CD4-positive, alpha-beta T cell (primary cell): Measurements from ENCODE around the gene SPDYE1. TPM values are rescaled to one million over a fixed set of nuclear protein-coding genes. Genes with fewer than 3 reads are reported as not detected.
"Not testable (repeated sequence)": the region's sequence is repeated elsewhere in the genome, so short reads cannot be mapped to it uniquely, and the experiment has no call there.

Experiments used
- ATAC-seq: fragments of 200-7000 bp; cut with Tn5 transposase; one replicate; pipeline ENCODE4 v1.10.0; 2022; ENCODE audit warnings: mild to moderate bottlenecking; ENCODE audit not compliant: poor library complexity
- CTCF ChIA-PET: fragments of 350-600 bp; sonication (Branson Sonifier 250); formaldehyde crosslinking; loops from one replicate; lab custom pipeline; 2021; ENCODE audit warnings: antibody characterized with exemption, inconsistent platforms; lab: Charles Lee
- POLR2A ChIA-PET: fragments of 350-600 bp; sonication (Branson Sonifier 250); formaldehyde crosslinking; loops from one replicate; lab custom pipeline; 2021; ENCODE audit warnings: antibody characterized with exemption, inconsistent platforms; lab: Charles Lee
- DNase-seq, 14 experiments: peaks; one replicate each; pipeline ENCODE4 v3.0.0-alpha.2; 2013 to 2020; ENCODE audit warnings: mixed read lengths in 2 of 14
- H3K27ac ChIP-seq, 2 donors: one replicate each; pipeline versions ENCODE4 v1.5.1 to v1.7.0; 2013; ENCODE audit warnings: low read length in 2 of 2, low read depth in 1 of 2, mild to moderate bottlenecking in 1 of 2
- H3K27me3 ChIP-seq, 2 experiments: 1 replicate in 1 of 2; 2 replicates in 1 of 2; pipeline versions ENCODE4 v1.6.1 to v1.7.0; 2013; ENCODE audit warnings: low read length in 2 of 2, control low read depth in 1 of 2, mild to moderate bottlenecking in 1 of 2, moderate library complexity in 1 of 2; ENCODE audit not compliant: insufficient read depth in 2 of 2, control insufficient read depth in 1 of 2
- H3K36me3 ChIP-seq: one replicate; pipeline ENCODE4 v1.6.1; 2013; ENCODE audit warnings: low read length, control low read depth; ENCODE audit not compliant: insufficient read depth
- H3K4me1 ChIP-seq: one replicate; pipeline ENCODE4 v1.6.1; 2013; ENCODE audit warnings: low read length, control low read depth; ENCODE audit not compliant: insufficient read depth
- H3K4me3 ChIP-seq: one replicate; pipeline ENCODE4 v1.5.1; 2013; ENCODE audit warnings: mild to moderate bottlenecking, low read length, moderate library complexity
- H3K9me3 ChIP-seq, 2 experiments: 1 replicate in 1 of 2; 2 replicates in 1 of 2; pipeline versions ENCODE4 v1.6.1 to v1.7.0; 2013; ENCODE audit warnings: low read length in 2 of 2, mild to moderate bottlenecking in 2 of 2, control low read depth in 1 of 2, moderate library complexity in 1 of 2; ENCODE audit not compliant: control insufficient read depth in 1 of 2, insufficient read depth in 1 of 2
- H3K27ac Mint-ChIP-seq: one replicate; pipeline ENCODE4 v1.8.0; 2020; ENCODE audit warnings: mixed read lengths
- H3K27me3 Mint-ChIP-seq: one replicate; pipeline ENCODE4 v1.8.0; 2021; ENCODE audit warnings: mixed read lengths
- H3K36me3 Mint-ChIP-seq: one replicate; pipeline ENCODE4 v1.8.0; 2021; ENCODE audit warnings: low read depth, mixed read lengths
- H3K4me1 Mint-ChIP-seq: one replicate; pipeline ENCODE4 v1.8.0; 2021; ENCODE audit warnings: low read depth, mixed read lengths
- H3K4me3 Mint-ChIP-seq: one replicate; pipeline ENCODE4 v1.8.0; 2020; ENCODE audit warnings: mild to moderate bottlenecking, mixed read lengths
- H3K9me3 Mint-ChIP-seq: one replicate; pipeline ENCODE4 v1.8.0; 2020; ENCODE audit warnings: mixed read lengths
- intact Hi-C, 2 experiments: fragments of 100-400 bp; cut with DNase I in 1 of 2; cut with micrococcal nuclease in 1 of 2; formaldehyde crosslinking; loops; one replicate each; pipeline versions ENCODE4 v1.15.1 to v1.9.0; 2023 to 2025; cut with DNase I, micrococcal nuclease
- total RNA-seq, 174 experiments: library from RNA in 2 of 174; stranded (reverse) in 2 of 174; gene quantifications; one replicate each; pipeline ENCODE4 v1.2.3 and lab custom pipeline; 2021 to 2026

Gene SPDYE1
- total RNA-seq, 2 experiments from 2014 or later: not detected

DNA sequence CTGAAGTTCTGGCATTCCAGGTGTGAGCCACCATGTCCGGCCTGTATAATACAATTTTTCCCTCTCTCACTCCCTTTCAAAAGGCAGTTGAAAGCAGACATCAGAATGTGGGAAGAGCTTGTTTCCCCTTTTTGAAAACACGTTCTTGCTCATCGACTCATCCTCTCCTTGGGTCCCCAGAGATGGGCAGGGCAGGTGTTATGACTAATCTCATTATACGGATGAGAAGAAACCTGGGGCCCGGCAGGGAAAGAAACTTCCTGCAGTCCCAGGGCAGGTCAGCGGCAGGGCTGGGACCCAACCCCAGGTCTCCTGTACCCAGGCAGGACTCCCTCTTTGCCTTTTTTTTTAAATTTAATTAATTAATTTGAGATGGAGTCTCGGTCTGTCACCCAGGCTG lies 4.8 kb upstream of the SPDYE1 start:
- H3K27ac Mint-ChIP-seq, DNase-seq, H3K27ac ChIP-seq, CTCF ChIA-PET, ATAC-seq, intact Hi-C loops, H3K4me3 Mint-ChIP-seq, H3K4me3 ChIP-seq, H3K4me1 Mint-ChIP-seq, H3K36me3 ChIP-seq, H3K36me3 Mint-ChIP-seq, H3K4me1 ChIP-seq, H3K27me3 ChIP-seq, POLR2A ChIA-PET, H3K9me3 Mint-ChIP-seq, H3K27me3 Mint-ChIP-seq, H3K9me3 ChIP-seq: not testable (repeated sequence)

DNA sequence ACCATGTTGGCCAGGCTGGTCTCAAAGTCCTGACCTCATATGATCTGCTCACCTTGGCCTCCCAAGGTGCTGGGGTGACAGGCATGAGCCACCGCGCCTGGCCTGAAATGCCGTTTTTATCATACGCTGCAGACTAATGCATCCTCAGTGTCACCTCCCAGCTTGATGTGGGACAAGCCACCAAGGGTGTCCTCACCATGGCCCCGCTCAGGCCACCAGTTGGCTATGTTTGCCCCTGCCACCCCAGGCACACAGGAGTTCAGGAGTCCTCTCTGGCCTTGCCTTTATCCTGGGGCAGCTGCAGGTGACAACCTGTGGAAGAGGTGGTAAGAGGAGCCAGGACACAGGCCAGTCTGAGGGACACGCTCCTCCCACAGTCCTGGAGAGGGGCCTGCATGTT lies 3.0 kb upstream of the SPDYE1 start:
- H3K4me3 Mint-ChIP-seq, DNase-seq, H3K4me1 Mint-ChIP-seq, H3K27ac ChIP-seq, H3K9me3 Mint-ChIP-seq, H3K36me3 ChIP-seq, H3K36me3 Mint-ChIP-seq, ATAC-seq, POLR2A ChIA-PET, H3K4me1 ChIP-seq, H3K9me3 ChIP-seq, CTCF ChIA-PET, H3K27me3 ChIP-seq, H3K4me3 ChIP-seq, H3K27ac Mint-ChIP-seq, H3K27me3 Mint-ChIP-seq, intact Hi-C loops: not testable (repeated sequence)

DNA sequence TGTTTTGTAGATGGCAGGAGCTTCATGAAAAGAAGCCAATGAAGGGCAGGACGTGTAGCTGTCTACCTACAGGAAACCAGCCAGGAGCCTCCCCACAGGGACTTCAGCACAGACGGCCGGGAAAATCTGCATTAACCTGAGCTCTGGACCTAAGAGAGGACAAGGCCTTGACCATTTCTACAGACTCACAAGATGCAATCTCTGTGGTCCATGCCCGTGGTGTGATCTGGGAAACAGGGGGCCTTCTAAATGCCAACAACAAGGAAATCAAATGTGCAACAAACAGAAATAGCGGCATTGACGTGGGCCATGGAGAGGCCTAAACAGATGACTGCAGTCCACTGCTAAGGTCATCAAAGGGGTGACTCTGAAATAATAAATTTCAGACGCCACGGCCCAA lies 14.4 kb downstream of the SPDYE1 start:
- H3K4me1 ChIP-seq, H3K4me3 Mint-ChIP-seq, H3K27ac Mint-ChIP-seq, H3K9me3 Mint-ChIP-seq, H3K4me3 ChIP-seq, H3K27me3 ChIP-seq, H3K27ac ChIP-seq, H3K36me3 ChIP-seq, DNase-seq, H3K9me3 ChIP-seq, H3K27me3 Mint-ChIP-seq, H3K4me1 Mint-ChIP-seq, intact Hi-C loops, CTCF ChIA-PET, POLR2A ChIA-PET, ATAC-seq: not testable (repeated sequence)
- peaks cover 18% of the 10 kb centered on the region for H3K36me3 Mint-ChIP-seq

DNA sequence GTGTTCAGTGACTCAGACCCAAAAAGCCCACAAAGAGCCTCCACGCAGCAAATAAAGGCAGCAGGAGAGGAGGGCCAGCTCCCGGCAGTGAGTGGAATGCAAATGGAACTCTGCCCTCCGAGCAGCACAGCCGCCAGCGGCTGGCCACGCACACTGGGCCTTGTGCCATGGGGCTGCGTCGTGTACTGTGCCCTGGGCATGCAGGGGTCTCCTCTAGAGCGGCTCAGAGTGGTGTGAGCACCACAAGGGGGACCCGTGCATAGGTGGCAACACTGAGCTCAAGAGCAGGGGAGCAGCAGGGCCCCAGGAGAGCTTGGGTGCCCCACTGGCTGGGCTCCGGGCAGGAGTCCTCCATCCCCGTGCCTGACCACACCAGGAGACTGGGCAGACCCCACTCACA lies 17.4 kb downstream of the SPDYE1 start:
- H3K27me3 Mint-ChIP-seq, H3K9me3 ChIP-seq, H3K9me3 Mint-ChIP-seq, intact Hi-C loops, H3K36me3 ChIP-seq, H3K4me1 Mint-ChIP-seq, ATAC-seq, DNase-seq, H3K4me3 Mint-ChIP-seq, H3K27ac ChIP-seq, H3K27me3 ChIP-seq, POLR2A ChIA-PET, CTCF ChIA-PET, H3K27ac Mint-ChIP-seq, H3K4me3 ChIP-seq: not testable (repeated sequence)
- H3K4me1 ChIP-seq: peaks cover 20% of the 10 kb centered on the region
- H3K36me3 Mint-ChIP-seq: peaks cover 16% of the 10 kb centered on the region
